Adrenal gland (tissue), 12 donors: ENCODE data around the gene SLC2A6. TPM values are rescaled to one million over a fixed set of nuclear protein-coding genes. Genes with fewer than 3 reads are reported as not detected.

Experiments
- DNase-seq, 7 donors: peaks; one replicate each; pipeline ENCODE4 v3.0.0-alpha.2; 2019 to 2020
- H3K27ac ChIP-seq, 5 donors: fragments of 200-600 bp; sonication (generic) in 4 of 5; 1 replicate in 3 of 5; 2 replicates in 2 of 5; pipeline versions ENCODE4 v1.5.1 to v1.8.0; 2016 to 2020; ENCODE audit warnings: mild to moderate bottlenecking in 1 of 5
- H3K27me3 ChIP-seq: fragments of 200-600 bp; 2 replicates; pipeline ENCODE4 v1.8.0; 2021
- H3K36me3 ChIP-seq, 2 donors: fragments of 200-600 bp; replicated peaks in 1 of 2; 1 replicate in 1 of 2; 2 replicates in 1 of 2; pipeline versions ENCODE4 v1.5.1 to v1.8.0; 2018 to 2022
- H3K4me1 ChIP-seq, 2 donors: fragments of 200-600 bp; replicated peaks in 1 of 2; 1 replicate in 1 of 2; 2 replicates in 1 of 2; pipeline versions ENCODE4 v1.5.1 to v1.8.0; 2018 to 2021
- H3K4me3 ChIP-seq, 4 donors: fragments of 200-600 bp; sonication (generic) in 3 of 4; one replicate each; pipeline ENCODE4 v1.5.1; 2016 to 2018
- H3K9me3 ChIP-seq, 3 donors: fragments of 200-600 bp; sonication (generic) in 1 of 3; replicated peaks in 1 of 3; 1 replicate in 2 of 3; 2 replicates in 1 of 3; pipeline versions ENCODE4 v1.5.1 to v1.8.0; 2016 to 2021
- CTCF ChIP-seq, 6 experiments: fragments of 450-650 bp in 4 of 6; fragments of 200-600 bp in 2 of 6; sonication (generic) in 1 of 6; IDR thresholded peaks; 1 replicate in 5 of 6; 2 replicates in 1 of 6; pipeline versions ENCODE4 v1.5.1 to v1.8.0; 2016 to 2021; ENCODE audit warnings: antibody characterized with exemption in 6 of 6, mild to moderate bottlenecking in 2 of 6, moderate library complexity in 1 of 6
- POLR2A ChIP-seq, 2 donors: fragments of 450-650 bp; IDR thresholded peaks; one replicate each; pipeline ENCODE4 v1.6.1; 2017; ENCODE audit warnings: antibody characterized with exemption in 2 of 2, mild to moderate bottlenecking in 2 of 2, moderate library complexity in 1 of 2
- WGBS, 4 donors: extraction: QIAGEN DNeasy Blood & Tissue Kit in 2 of 4; methylation state at CpG; one replicate each; pipeline versions ENCODE4 v1.1.5 to v1.1.7; 2013 to 2017; 5-methylcytosine and 5-hydroxymethylcytosine counted together
- intact Hi-C, 2 donors: fragments of 100-400 bp; cut with DNase I; formaldehyde crosslinking; loops; one replicate each; pipeline versions ENCODE4 v1.14.1 to v1.15.0; 2022 to 2023
- polyA plus RNA-seq, 3 donors: library from polyadenylated mRNA; stranded (reverse); fragments of 200-250 nt in 2 of 3; fragments of 350-450 nt in 1 of 3; fragmentation: Illumina TruSeq in 1 of 3; extraction: RNeasy Lipid Tissue Mini Kit (QIAGEN cat#74804) in 1 of 3; gene quantifications; one replicate each; pipeline ENCODE4 v1.2.3, GENCODE V29; 2013 to 2014
- total RNA-seq, 9 donors: library from RNA; depleted of rRNA in 4 of 9; stranded (reverse); fragments of >200 nt in 4 of 9; fragments of 120-200 nt in 1 of 9; fragmentation: NEBNext Ultra II Directional in 1 of 9; extraction: Animal tissue kit (Norgen Biotek cat#: 25700) in 1 of 9; gene quantifications; one replicate each; pipeline versions ENCODE4 v1.1.0 to v1.2.4, GENCODE V29; 2013 to 2023
- donor health status: healthy with polysubstance abuse.
- donor health status: Bipolar disorder and iron deficiency.
- donor health status: DM: yes; HTN: yes; CAD: no.
- donor health status: DM: no; HTN: no; CAD: no.
- donor health status: DM: no; HTN: no; CAD: no.
- donor health status: DM: yes; HTN: yes; CAD: no.

SLC2A6 gene
- total and polyA plus RNA-seq, 12 donors: 1.4 to 79.1 (median 5.8) TPM

- intact Hi-C loops: no loop called here
- Histone ChIP-seq H3K4me1 (no peaks in the 10 kb centered on the region), H3K4me3 (no peak overlapping the region), H3K27ac (no peak overlapping the region), H3K36me3 (no peaks in the 10 kb centered on the region), H3K27me3 (no peaks in the 10 kb centered on the region), H3K9me3 (no peaks in the 10 kb centered on the region)
- TF ChIP-seq CTCF (IDR thresholded peaks at IDR 0.05) (no peak), POLR2A (IDR thresholded peaks at IDR 0.05) (no peak)
- no peak for DNase-seq
- WGBS, 4 donors: 61 to 76% (median 68%) methylated on average over 6 to 16 of the region's 16 CpGs; no CpG with 5 or more reads in 1 of the 4 donors
Observed at GRCh38 chr9:133470427-133470924, 8.4 kb downstream of the SLC2A6 start.

GRCh38 chr9:133468777-133469421, 10.0 kb downstream of the SLC2A6 start:
- no peaks in the 10 kb centered on the region for H3K27me3 ChIP-seq
- WGBS, 4 donors: 86 to 100% (median 89%) methylated on average over 2 to 6 of the region's 6 CpGs; no CpG with 5 or more reads in 1 of the 4 donors
- no peaks in the 10 kb centered on the region for H3K4me1 ChIP-seq
- intact Hi-C loops: no loop called here
- no peaks in the 10 kb centered on the region for H3K9me3 ChIP-seq
- no peaks in the 10 kb centered on the region for H3K36me3 ChIP-seq
- no peak for DNase-seq
- H3K27ac ChIP-seq: no peak overlapping the region
- no peak overlapping the region for H3K4me3 ChIP-seq
- TF ChIP-seq CTCF (IDR thresholded peaks at IDR 0.05) (no peak), POLR2A (IDR thresholded peaks at IDR 0.05) (no peak)

- H3K27me3 ChIP-seq: no peaks in the 10 kb centered on the region
- H3K4me3 ChIP-seq: no peak overlapping the region
- TF ChIP-seq POLR2A (IDR thresholded peaks at IDR 0.05) (no peak), CTCF (IDR thresholded peaks at IDR 0.05) (no peak)
- no peaks in the 10 kb centered on the region for H3K36me3 ChIP-seq
- no peak for DNase-seq
- H3K27ac ChIP-seq: no peak overlapping the region
- H3K9me3 ChIP-seq: no peaks in the 10 kb centered on the region
- 90 to 95% (median 91%) methylated on average over 10 to 11 of the region's 11 CpGs; no CpG with 5 or more reads in 1 of the 4 donors for WGBS, 4 donors
- H3K4me1 ChIP-seq: no peaks in the 10 kb centered on the region
- intact Hi-C loops: no loop called here
Observed at GRCh38 chr9:133468374-133468773, 10.5 kb downstream of the SLC2A6 start.

DNA sequence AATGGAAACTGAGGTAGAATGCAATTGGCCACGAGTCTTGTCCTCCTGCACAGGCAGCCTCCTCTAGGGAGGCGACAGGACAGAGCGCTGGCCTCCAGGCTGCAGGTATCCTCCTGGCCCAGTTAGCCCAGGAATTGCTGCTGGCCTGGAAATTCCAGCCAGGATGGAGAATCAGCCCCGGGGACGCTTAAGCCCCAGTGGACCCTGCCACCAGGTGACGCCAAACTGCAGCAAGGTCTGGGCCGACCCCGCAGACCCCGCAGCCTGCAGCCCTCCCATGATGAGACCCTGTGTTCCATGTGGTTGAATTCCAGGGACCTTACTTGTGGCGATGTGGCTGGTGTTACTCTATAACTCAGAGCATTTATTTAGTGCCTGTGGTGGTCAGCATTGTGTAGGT, 11.8 kb downstream of the SLC2A6 start:
- no peak for DNase-seq
- 91 to 96% (median 94%) methylated on average over 6 to 10 of the region's 10 CpGs for WGBS, 4 donors
- intact Hi-C loops: no loop called here
- H3K4me1 ChIP-seq: no peaks in the 10 kb centered on the region
- H3K27ac ChIP-seq: no peak overlapping the region
- H3K36me3 ChIP-seq: no peaks in the 10 kb centered on the region
- H3K9me3 ChIP-seq: no peaks in the 10 kb centered on the region
- no peak overlapping the region for H3K4me3 ChIP-seq
- TF ChIP-seq CTCF (IDR thresholded peaks at IDR 0.05): no peak
- no peak for TF ChIP-seq POLR2A (IDR thresholded peaks at IDR 0.05)
- H3K27me3 ChIP-seq: no peaks in the 10 kb centered on the region
